Transverse colon (tissue), 4 donors: ENCODE data around the gene ESRRG.

Experiments used
- CTCF ChIP-seq, 5 experiments: fragments of 200-600 bp in 3 of 5; fragments of 450-650 bp in 2 of 5; sonication (generic) in 3 of 5; IDR thresholded peaks; 1 replicate in 2 of 5; 2 replicates in 3 of 5; pipeline ENCODE4 v1.5.1; 2016 to 2017; ENCODE audit warnings: antibody characterized with exemption in 5 of 5, inconsistent platforms in 3 of 5, mild to moderate bottlenecking in 2 of 5, moderate library complexity in 1 of 5
- POLR2AphosphoS5 ChIP-seq, 3 donors: sonication (generic); formaldehyde crosslinking; IDR thresholded peaks; one replicate each; pipeline ENCODE4 v1.6.1; 2016; ENCODE audit warnings: antibody characterized with exemption in 3 of 3

- no peak for TF ChIP-seq CTCF (IDR thresholded peaks at IDR 0.05)
- no peak for TF ChIP-seq POLR2AphosphoS5 (IDR thresholded peaks at IDR 0.05)
Observed at GRCh38 chr1:216607067-216607697, 116.0 kb downstream of the ESRRG start.
